Stimulated activated CD4-positive, alpha-beta T cell treated with anti-CD3 and anti-CD28 coated beads, Interleukin-1b, Interleukin-23, amount 100 ng/mL, for 24 hours (primary cell): ENCODE measurements around the gene OSBPL8.
A peak's percentile ranks its signal among the peaks of the same experiment; 100 is the strongest.
"Not testable (repeated sequence)": the region's sequence is repeated elsewhere in the genome, so short reads cannot be mapped to it uniquely, and the experiment has no call there.

ENCODE experiments used
- DNase-seq, 4 experiments: peaks; one replicate each; pipeline ENCODE4 v3.0.0-alpha.2; 2020; ENCODE audit warnings: low read depth in 4 of 4, low spot score in 1 of 4

The OSBPL8 gene

DNA sequence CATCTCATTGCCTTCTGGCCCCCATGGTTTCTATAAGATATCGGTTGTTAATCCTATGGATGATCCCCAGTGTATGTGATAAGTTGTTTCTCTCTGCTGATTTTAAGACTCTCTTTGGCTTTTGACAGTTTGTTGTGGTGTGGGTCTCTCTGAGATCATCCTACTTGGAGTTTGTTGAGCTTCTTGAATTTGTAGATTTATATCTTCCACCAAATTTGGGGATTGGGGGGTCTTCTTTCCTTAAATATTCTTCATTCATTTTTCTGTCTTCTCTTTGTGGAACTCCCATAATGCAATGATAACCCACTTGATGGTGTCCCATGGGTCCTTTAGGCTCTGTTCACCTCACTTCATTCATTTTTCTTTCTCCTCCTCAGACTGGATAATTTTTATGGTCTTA is 191.3 kb downstream of the OSBPL8 start:
- no peak for DNase-seq

- no peak for DNase-seq
Observed at GRCh38 chr12:76366163-76366562, 193.4 kb downstream of the OSBPL8 start.

DNA sequence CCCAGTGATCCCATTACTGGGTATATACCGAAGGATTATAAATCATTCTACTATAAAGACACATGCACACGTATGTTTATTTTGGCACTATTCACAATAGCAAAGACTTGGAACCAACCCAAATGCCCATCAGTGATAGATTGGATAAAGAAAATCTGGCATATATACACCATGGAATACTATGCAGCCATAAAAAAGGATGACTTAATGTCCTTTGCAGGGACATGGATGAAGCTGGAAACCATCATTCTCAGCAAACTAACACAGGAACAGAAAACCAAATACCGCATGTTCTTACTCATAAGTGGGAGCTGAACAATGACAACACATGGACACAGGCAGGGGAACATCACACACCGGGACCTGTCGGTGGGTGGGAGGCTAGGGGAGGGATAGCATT is 195.4 kb downstream of the OSBPL8 start:
- DNase-seq: not testable (repeated sequence)

DNA sequence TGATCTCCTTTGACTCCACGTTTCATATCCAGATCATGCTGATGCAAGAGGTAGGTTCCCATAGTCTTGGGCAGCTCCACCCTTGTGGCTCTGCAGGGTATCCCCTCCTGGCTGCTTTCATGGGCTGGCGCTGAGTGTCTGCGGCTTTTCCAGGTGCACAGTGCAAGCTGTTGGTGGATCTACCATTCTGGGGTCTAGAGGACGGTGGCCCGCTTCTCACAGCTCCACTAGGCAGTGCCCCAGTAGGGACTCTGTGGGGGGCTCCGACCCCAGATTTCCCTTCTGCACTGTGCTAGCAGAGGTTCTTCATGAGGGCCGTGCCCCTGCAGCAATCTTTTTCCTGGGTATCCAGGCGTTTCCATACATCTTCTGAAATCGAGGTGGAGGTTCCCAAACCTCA is 199.3 kb downstream of the OSBPL8 start:
- DNase-seq: no peak

GRCh38 chr12:76356071-76356470 is 203.5 kb downstream of the OSBPL8 start:
- no peak for DNase-seq

- peak; percentile 56 to 79 (median 68) for DNase-seq
Observed at GRCh38 chr12:76348079-76348901, 211.3 kb downstream of the OSBPL8 start, which contains the start of gene BBS10. Gene BBS10, minus strand, starts transcription at chr12:76348415. Its CDS starts 57 bp downstream, at chr12:76348358.

DNA sequence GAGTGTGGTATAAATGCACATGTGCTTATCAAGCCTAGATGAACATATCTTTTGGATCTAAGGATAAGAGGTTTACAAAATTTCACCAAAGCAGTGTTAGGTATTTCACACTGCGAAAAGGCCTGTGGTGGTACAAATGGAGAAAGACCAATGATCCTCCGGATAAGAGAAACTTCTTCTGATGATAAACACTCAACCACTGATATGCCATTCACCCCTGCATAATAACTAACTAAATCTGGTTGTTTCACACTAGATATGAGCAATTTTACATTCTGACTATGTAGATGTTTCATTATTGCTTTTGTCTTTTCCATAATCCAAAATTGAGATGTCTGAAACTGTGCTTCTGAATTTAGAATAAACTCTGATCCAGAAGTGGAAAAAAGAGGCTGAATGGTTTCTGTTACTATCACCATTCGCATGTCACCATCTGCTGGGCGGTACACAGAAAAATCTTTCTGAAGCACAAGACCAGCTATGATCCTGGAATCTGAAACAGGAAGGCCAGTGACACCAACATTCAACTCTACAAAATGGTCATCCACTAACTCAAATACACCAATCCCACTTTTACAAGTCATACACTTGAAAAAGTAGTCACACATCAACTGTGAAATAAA is 212.7 kb downstream of the OSBPL8 start:
- DNase-seq: no peak

GRCh38 chr12:76346236-76346635 is 213.3 kb downstream of the OSBPL8 start:
- no peak for DNase-seq

GRCh38 chr12:76345569-76345968 is 214.0 kb downstream of the OSBPL8 start:
- DNase-seq: no peak

DNA sequence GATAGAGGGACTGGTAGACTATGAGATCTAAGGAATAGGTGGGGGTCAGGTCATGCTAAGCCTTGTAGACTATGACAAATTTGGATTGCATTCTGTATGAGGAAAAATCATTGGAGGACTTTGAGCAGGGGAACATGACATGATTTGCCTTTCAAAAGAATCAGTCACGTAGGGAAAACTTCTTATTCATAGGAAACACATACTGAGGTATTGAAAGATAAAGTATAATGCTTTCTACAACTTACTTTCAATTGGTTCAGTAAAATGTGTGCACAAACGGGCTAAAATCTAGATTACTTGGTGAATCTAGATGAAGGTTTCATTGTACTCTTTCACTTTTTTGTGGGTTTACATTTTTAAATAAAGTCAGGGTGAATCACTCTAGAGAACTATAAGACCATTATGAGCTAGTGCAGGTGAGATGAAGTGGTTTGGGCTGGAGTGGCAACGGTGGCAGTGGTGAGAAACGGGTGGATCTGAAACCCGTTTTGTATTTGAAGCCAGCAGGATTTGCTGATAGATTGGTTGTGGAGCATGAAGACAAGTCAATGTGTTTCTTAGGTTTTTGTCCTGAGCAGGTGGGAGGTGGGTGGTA is 218.0 kb downstream of the OSBPL8 start:
- DNase-seq: no peak

GRCh38 chr12:76340680-76341435 is 218.7 kb downstream of the OSBPL8 start:
- DNase-seq: no peak

DNA sequence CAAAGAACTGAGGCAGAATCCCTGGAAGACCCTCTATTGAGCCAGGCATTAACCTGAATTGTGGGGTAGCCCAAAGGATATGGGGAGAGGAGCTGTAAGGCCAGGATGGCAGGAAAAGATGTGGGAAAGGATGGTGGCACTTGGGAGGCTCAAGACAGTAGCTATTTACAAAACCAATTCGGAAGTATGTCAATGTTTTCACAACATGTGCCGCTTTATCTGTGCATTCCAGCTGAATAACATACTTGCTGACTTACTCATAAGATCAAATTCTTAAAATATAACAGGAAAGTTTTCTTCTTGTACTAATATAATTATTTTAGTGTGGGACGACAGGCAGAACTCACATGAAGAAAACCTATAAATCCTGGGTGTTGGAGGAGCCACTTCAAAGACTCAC is 222.0 kb downstream of the OSBPL8 start:
- DNase-seq: no peak

DNA sequence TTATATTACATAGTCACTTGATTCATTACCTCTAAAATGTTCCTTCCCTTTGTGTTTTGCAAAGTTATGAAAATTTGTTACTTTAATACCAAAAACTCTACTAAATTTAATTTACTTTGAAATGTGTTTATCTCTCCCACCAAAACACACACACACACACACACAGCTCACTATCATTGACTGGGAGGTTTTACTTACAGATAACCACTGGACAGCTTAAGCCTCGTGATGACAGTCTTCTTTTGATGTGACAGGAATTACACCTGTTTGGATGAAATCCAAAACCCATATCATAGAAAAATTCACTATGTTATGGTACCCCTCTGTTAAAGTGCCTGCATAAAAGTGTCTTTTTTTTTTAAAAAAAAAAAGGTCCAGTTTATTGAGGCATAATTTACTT is 227.0 kb downstream of the OSBPL8 start:
- DNase-seq: no peak

DNA sequence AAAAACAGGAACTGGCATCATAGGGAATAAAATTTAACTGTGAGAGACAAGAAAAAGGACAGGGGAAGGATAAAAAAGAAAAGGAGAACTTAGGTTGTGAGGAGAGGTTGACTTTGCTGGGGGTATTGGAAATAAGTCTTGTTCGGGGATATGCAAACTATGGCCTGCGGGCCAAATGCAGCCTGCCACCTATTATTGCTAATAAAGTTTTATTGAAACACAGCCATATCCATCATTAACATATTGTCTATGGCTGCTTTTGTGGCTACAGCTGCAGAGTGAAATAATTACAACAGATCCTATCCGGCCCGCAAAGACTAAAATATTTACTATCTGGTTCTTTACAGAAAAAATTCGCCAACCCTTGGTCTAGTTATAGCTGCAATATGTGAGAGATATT is 230.0 kb downstream of the OSBPL8 start:
- DNase-seq: no peak

DNA sequence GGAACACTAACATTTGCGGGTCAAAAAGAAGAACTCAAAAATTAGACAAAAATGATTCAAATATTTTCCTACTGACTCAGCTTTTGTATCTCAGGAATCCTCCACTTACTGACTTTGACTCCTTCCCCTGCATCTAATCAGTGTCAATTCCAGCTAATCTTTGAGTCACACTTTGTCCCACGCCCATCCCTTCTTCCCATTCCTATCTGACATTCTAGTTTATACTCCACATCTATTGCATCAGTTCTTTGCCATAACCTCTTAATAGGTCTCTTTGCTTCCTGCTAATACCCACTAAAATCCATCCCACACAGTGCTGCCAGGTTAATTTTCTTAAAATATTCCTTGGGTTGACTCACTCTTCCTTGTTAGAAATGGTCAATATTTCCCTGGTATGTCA is 230.4 kb downstream of the OSBPL8 start:
- DNase-seq: no peak

DNA sequence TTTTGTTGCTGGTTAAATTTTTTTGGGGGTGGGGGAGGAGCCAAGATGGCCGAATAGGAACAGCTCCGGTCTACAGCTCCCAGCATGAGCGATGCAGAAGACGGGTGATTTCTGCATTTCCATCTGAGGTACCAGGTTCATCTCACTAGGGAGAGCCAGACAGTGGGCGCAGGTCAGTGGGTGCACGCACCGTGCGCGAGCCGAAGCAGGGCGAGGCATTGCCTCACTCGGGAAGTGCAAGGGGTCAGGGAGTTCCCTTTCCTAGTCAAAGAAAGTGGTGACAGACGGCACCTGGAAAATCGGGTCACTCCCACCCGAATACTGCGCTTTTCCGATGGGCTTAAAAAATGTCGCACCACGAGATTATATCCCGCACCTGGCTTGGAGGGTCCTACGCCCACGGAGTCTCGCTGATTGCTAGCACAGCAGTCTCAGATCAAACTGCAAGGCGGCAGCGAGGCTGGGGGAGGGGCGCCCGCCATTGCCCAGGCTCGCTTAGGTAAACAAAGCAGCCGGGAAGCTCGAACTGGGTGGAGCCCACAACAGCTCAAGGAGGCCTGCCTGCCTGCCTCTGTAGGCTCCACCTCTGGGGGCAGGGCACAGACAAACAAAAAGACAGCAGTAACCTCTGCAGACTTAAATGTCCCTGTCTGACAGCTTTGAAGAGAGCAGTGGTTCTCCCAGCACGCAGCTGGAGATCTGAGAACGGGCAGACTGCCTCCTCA is 239.8 kb downstream of the OSBPL8 start:
- DNase-seq: not testable (repeated sequence)

- DNase-seq: no peak
Observed at GRCh38 chr12:76318773-76319594, 240.6 kb downstream of the OSBPL8 start.

DNA sequence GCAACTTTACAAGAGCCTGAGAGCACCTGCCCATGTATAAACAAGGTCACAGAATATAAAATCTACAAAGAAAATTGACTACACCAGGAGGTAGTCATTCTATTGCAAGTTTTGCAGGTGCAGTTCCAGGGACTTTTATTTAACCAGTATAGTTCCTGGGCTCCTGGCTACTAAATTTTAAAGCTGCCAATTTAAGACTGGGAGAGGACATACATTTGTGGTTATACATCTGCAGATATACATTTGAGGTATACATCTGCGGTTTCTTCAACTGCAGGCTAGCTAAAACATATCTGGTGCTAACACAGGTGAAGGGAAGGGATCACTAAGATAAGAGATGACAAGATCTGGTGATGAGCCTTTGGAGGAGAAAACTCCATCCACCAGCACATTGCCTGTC is 241.6 kb downstream of the OSBPL8 start:
- DNase-seq: no peak

DNA sequence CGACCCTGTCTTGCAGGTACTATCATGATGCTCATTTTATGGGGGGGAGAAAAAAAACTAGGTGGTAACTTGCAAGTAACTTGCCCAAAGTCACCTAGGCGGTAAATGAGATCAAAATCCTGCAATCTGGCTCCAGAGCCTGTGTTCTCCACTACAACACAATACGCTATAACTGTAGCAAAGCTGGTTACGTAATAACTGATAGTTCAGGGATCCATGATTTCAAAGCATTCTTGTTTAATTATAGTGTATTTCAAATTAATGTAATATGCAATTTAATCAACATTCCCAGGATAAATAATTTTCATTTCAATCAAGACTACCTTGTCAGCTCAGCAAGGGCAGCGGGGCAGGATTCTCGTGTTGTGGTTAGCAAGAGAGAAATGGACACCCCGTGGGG is 243.1 kb downstream of the OSBPL8 start:
- DNase-seq: no peak

GRCh38 chr12:76313299-76313698 is 246.3 kb downstream of the OSBPL8 start:
- DNase-seq: no peak
